ENCODE data around the gene NOS1AP. TPM values are rescaled to one million over a fixed set of nuclear protein-coding genes. Genes with fewer than 3 reads are reported as not detected.
"Not testable (repeated sequence)": the region's sequence is repeated elsewhere in the genome, so short reads cannot be mapped to it uniquely, and the experiment has no call there.

The NOS1AP gene
- total RNA-seq, 1 experiment from 2014 or later: 2.6 TPM

DNA sequence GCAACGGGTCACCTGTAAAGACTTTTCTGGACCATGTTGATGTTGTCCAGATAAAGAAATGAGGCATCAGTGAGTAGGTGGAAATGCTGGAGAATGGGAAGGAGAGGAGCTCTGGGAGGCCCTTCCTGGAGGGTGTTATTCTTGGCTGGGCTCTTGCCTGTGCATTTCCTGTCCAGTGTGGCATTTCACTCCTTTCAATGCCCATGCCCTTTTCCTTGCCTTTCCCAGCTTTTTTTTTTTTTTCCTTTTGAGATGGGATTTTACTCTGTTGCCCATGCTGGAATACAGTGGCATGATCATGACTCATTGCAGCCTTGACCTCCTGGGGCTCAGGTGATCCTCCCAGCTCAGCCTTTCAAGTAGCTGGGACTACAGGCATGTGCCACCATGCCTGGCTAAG lies 11.8 kb downstream of the NOS1AP start:
- ChIA-PET POLR2A (ENCODE audit: unreplicated experiment) (interaction anchor here (0.6 kb wide), 2 partner anchors 77 to 244 kb away, joined by 3 to 10 read pairs; no protein-coding TSS in a partner anchor), CTCF (interaction anchor here (0.5 to 0.6 kb wide), 2 partner anchors 195 to 433 kb away, joined by 4 to 5 read pairs; no protein-coding TSS in a partner anchor)
- Histone ChIP-seq H3K79me2 (ENCODE audit: low read length) (no peaks in the 10 kb centered on the region), H2AFZ (ENCODE audit: low read length) (no peak overlapping the region), H3K4me1 (ENCODE audit: insufficient read depth, low read length) (peaks cover 11% of the 10 kb centered on the region), H3K9ac (ENCODE audit: low read length) (no peak overlapping the region), H3K27me3 (ENCODE audit: low read length) (no peaks in the 10 kb centered on the region), H3F3A (ENCODE audit: low read length, unreplicated experiment) (no peaks in the 10 kb centered on the region), H3K9me3 (ENCODE audit: low read length) (no peaks in the 10 kb centered on the region), H3K4me2 (ENCODE audit: low read length) (no peak overlapping the region), H3K36me3 (ENCODE audit: low read depth, low read length) (no peaks in the 10 kb centered on the region), H3K4me3 (ENCODE audit: low read length) (no peak overlapping the region), H3K9me2 (replicated peaks; ENCODE audit: low read length) (no peaks in the 10 kb centered on the region), H3K27ac (ENCODE audit: low read length) (no peak overlapping the region), H4K20me1 (ENCODE audit: low read length) (no peaks in the 10 kb centered on the region)
- intact Hi-C loops (cut with micrococcal nuclease): no loop called here
- DNase-seq (peak; percentile 56), ATAC-seq (peak; percentile 59)
- BruUV-seq (replicated peaks): no TSS peak
- TF ChIP-seq, protein P1, sequence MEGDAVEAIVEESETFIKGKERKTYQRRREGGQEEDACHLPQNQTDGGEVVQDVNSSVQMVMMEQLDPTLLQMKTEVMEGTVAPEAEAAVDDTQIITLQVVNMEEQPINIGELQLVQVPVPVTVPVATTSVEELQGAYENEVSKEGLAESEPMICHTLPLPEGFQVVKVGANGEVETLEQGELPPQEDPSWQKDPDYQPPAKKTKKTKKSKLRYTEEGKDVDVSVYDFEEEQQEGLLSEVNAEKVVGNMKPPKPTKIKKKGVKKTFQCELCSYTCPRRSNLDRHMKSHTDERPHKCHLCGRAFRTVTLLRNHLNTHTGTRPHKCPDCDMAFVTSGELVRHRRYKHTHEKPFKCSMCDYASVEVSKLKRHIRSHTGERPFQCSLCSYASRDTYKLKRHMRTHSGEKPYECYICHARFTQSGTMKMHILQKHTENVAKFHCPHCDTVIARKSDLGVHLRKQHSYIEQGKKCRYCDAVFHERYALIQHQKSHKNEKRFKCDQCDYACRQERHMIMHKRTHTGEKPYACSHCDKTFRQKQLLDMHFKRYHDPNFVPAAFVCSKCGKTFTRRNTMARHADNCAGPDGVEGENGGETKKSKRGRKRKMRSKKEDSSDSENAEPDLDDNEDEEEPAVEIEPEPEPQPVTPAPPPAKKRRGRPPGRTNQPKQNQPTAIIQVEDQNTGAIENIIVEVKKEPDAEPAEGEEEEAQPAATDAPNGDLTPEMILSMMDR (conservative IDR thresholded peaks at IDR 0.05; ENCODE audit: low read depth, low read length): no peak
- TF ChIP-seq EZH2phosphoT487 (IDR thresholded peaks at IDR 0.05; ENCODE audit: borderline replicate concordance, low read length) (no peak), EZH2 (IDR thresholded peaks at IDR 0.05; ENCODE audit: low read length, unreplicated experiment) (no peak)

DNA sequence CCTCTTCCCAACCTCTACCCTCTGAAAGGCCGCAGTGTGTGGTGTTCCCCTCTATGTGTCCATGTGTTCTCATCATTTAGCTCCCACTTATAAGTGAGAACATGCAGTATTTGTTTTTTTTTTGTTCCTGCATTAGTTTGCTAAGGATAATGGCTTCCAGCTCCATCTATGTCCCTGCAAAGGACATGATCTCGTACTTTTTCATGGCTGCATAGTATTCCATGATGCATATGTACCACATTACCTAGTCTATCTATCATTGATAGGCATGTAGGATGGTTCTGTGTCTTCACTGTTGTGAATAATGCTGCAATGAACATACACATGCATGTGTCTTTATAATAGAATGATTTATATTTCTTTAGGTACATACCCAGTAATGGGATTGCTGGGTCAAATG lies 12.6 kb downstream of the NOS1AP start:
- H3K27me3 ChIP-seq (ENCODE audit: low read length); H3K9ac ChIP-seq (ENCODE audit: low read length); DNase-seq; H3K27ac ChIP-seq (ENCODE audit: low read length); H3K4me1 ChIP-seq (ENCODE audit: insufficient read depth, low read length); H3K79me2 ChIP-seq (ENCODE audit: low read length); H3K4me3 ChIP-seq (ENCODE audit: low read length); H3K4me2 ChIP-seq (ENCODE audit: low read length); H3K9me3 ChIP-seq (ENCODE audit: low read length); H3K36me3 ChIP-seq (ENCODE audit: low read depth, low read length); intact Hi-C loops (cut with micrococcal nuclease); ATAC-seq; H3F3A ChIP-seq (ENCODE audit: low read length, unreplicated experiment); H3K9me2 ChIP-seq (replicated peaks; ENCODE audit: low read length); H2AFZ ChIP-seq (ENCODE audit: low read length); BruUV-seq (replicated peaks); H4K20me1 ChIP-seq (ENCODE audit: low read length); POLR2A ChIA-PET (ENCODE audit: unreplicated experiment): not testable (repeated sequence)
- CTCF ChIA-PET: interaction anchor here (0.6 kb wide), 1 partner anchor 131 kb away, joined by 3 read pairs; no protein-coding TSS in a partner anchor

DNA sequence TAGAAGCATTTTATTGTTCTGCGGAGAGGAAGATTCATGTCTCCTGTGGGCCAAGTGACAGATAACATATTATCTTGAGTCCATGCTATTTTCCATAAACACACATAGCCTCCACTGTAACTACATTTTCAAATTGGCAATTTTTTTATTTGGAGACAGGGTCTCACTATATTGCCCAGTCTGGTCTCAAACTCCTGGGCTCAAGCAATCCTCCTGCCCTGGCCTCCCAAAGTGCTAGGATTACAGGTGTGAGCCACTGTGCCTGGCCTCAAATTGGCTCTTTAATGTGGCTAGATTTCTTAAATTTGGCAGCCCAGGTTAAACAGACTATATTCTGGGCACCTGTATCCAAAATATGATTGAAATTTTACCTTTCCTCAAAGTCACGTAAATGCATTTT lies 13.8 kb downstream of the NOS1AP start:
- ChIA-PET POLR2A (ENCODE audit: unreplicated experiment) (no interaction called here), CTCF (no interaction called here)
- H3K27me3 ChIP-seq (ENCODE audit: low read length): no peaks in the 10 kb centered on the region

More for the DNA sequence above, 13.8 kb downstream of the NOS1AP start:
- Histone ChIP-seq H3K9me3 (ENCODE audit: low read length) (no peaks in the 10 kb centered on the region), H4K20me1 (ENCODE audit: low read length) (no peaks in the 10 kb centered on the region), H3F3A (ENCODE audit: low read length, unreplicated experiment) (no peaks in the 10 kb centered on the region), H3K4me3 (ENCODE audit: low read length) (no peak overlapping the region), H3K79me2 (ENCODE audit: low read length) (no peaks in the 10 kb centered on the region), H3K4me2 (ENCODE audit: low read length) (no peak overlapping the region), H3K9ac (ENCODE audit: low read length) (no peak overlapping the region), H3K9me2 (replicated peaks; ENCODE audit: low read length) (no peaks in the 10 kb centered on the region), H3K4me1 (ENCODE audit: insufficient read depth, low read length) (peaks cover 9% of the 10 kb centered on the region), H3K27ac (ENCODE audit: low read length) (no peak overlapping the region), H3K36me3 (ENCODE audit: low read depth, low read length) (no peaks in the 10 kb centered on the region), H2AFZ (ENCODE audit: low read length) (no peak overlapping the region)
- TF ChIP-seq EZH2phosphoT487 (IDR thresholded peaks at IDR 0.05; ENCODE audit: borderline replicate concordance, low read length) (no peak), EZH2 (IDR thresholded peaks at IDR 0.05; ENCODE audit: low read length, unreplicated experiment) (no peak)
- TF ChIP-seq, protein P1 (conservative IDR thresholded peaks at IDR 0.05; ENCODE audit: low read depth, low read length): no peak
- no peak for ATAC-seq
- intact Hi-C loops (cut with micrococcal nuclease): no loop called here
- BruUV-seq (replicated peaks): no TSS peak
- DNase-seq: no peak
